Measurements from ENCODE around the gene IRAK3. TPM values are rescaled to one million over a fixed set of nuclear protein-coding genes. Genes with fewer than 3 reads are reported as not detected.
A peak's percentile ranks its signal among the peaks of the same experiment; 100 is the strongest.
"Not testable (repeated sequence)": the region's sequence is repeated elsewhere in the genome, so short reads cannot be mapped to it uniquely, and the experiment has no call there.

Gene IRAK3
- total RNA-seq, 4 donors from 2014 or later = 3.8 to 8.8 (median 7.1) TPM

- H3K36me3 ChIP-seq = no peaks in the 10 kb centered on the region
These were observed 6.1 kb upstream of the IRAK3 start for GRCh38 chr12:66182956-66183355.

GRCh38 chr12:66184822-66185221 lies 4.2 kb upstream of the IRAK3 start:
- H3K27ac ChIP-seq; H3K36me3 ChIP-seq; H3K4me1 ChIP-seq; H3K9me3 ChIP-seq; DNase-seq (ENCODE audit: low spot score in 2 of 2); H3K4me3 ChIP-seq; H3K27me3 ChIP-seq: not testable (repeated sequence)
- WGBS = 88% methylated on average over 3 of the region's 3 CpGs

More at GRCh38 chr12:66182956-66183355, 6.1 kb upstream of the IRAK3 start:
- TF ChIP-seq EP300 (IDR thresholded peaks at IDR 0.05) = no peak
- TF ChIP-seq POLR2AphosphoS5 (IDR thresholded peaks at IDR 0.05) = no peak
- no peak for TF ChIP-seq CTCF (IDR thresholded peaks at IDR 0.05)
- TF ChIP-seq POLR2A (IDR thresholded peaks at IDR 0.05) = no peak
- no peak overlapping the region for H3K4me3 ChIP-seq
- no peaks in the 10 kb centered on the region for H3K9me3 ChIP-seq
- H3K4me1 ChIP-seq = no peaks in the 10 kb centered on the region
- DNase-seq (ENCODE audit: low spot score in 2 of 2) = no peak
- H3K27ac ChIP-seq = no peak overlapping the region
- 87% methylated on average over 3 of the region's 3 CpGs for WGBS
- H3K27me3 ChIP-seq = peaks cover 5% of the 10 kb centered on the region

GRCh38 chr12:66187036-66187435 lies 2.0 kb upstream of the IRAK3 start:
- Histone ChIP-seq H3K4me3 (no peak overlapping the region), H3K27me3 (peaks cover 5% of the 10 kb centered on the region), H3K9me3 (no peaks in the 10 kb centered on the region), H3K27ac (peak overlapping the region; percentile 30), H3K36me3 (no peaks in the 10 kb centered on the region), H3K4me1 (peaks cover 18% of the 10 kb centered on the region)
- DNase-seq (ENCODE audit: low spot score in 2 of 2) = no peak
- 68% methylated on average over 2 of the region's 2 CpGs for WGBS
- TF ChIP-seq POLR2A (IDR thresholded peaks at IDR 0.05) (no peak), CTCF (IDR thresholded peaks at IDR 0.05) (no peak), POLR2AphosphoS5 (IDR thresholded peaks at IDR 0.05) (no peak), EP300 (IDR thresholded peaks at IDR 0.05) (no peak)

- TF ChIP-seq POLR2A (IDR thresholded peaks at IDR 0.05) (no peak), EP300 (IDR thresholded peaks at IDR 0.05) (no peak), POLR2AphosphoS5 (IDR thresholded peaks at IDR 0.05) (no peak), CTCF (IDR thresholded peaks at IDR 0.05) (no peak)
- Histone ChIP-seq H3K4me1 (peaks cover 18% of the 10 kb centered on the region), H3K27ac (no peak overlapping the region), H3K4me3 (no peak overlapping the region), H3K27me3 (peaks cover 5% of the 10 kb centered on the region), H3K9me3 (no peaks in the 10 kb centered on the region), H3K36me3 (no peaks in the 10 kb centered on the region)
- WGBS = 93% methylated on average over 4 of the region's 4 CpGs
- no peak for DNase-seq (ENCODE audit: low spot score in 2 of 2)
These were observed 1.2 kb upstream of the IRAK3 start for GRCh38 chr12:66187821-66188220.

GRCh38 chr12:66189486-66189843 lies 451 bp downstream of the IRAK3 start:
- Histone ChIP-seq H3K4me3 (peak overlapping the region; percentile 61), H3K4me1 (peaks cover 18% of the 10 kb centered on the region), H3K27me3 (no peaks in the 10 kb centered on the region), H3K36me3 (no peaks in the 10 kb centered on the region), H3K9me3 (no peaks in the 10 kb centered on the region), H3K27ac (peak overlapping the region; percentile 94)
- 16% methylated on average over 18 of the region's 18 CpGs for WGBS
- peak in 1 of 2 donors; percentile 64 for DNase-seq (ENCODE audit: low spot score in 2 of 2)
- TF ChIP-seq CTCF (IDR thresholded peaks at IDR 0.05) (no peak), POLR2A (IDR thresholded peaks at IDR 0.05) (no peak), EP300 (IDR thresholded peaks at IDR 0.05) (no peak), POLR2AphosphoS5 (IDR thresholded peaks at IDR 0.05) (no peak)

GRCh38 chr12:66189889-66190288 lies 875 bp downstream of the IRAK3 start:
- Histone ChIP-seq H3K27me3 (no peaks in the 10 kb centered on the region), H3K27ac (peak overlapping the region; percentile 94), H3K36me3 (no peaks in the 10 kb centered on the region), H3K9me3 (no peaks in the 10 kb centered on the region), H3K4me1 (peaks cover 18% of the 10 kb centered on the region), H3K4me3 (peak overlapping the region; percentile 61)
- no peak for DNase-seq (ENCODE audit: low spot score in 2 of 2)
- 66% methylated on average over 6 of the region's 6 CpGs for WGBS
- TF ChIP-seq CTCF (IDR thresholded peaks at IDR 0.05) (no peak), POLR2AphosphoS5 (IDR thresholded peaks at IDR 0.05) (no peak), POLR2A (IDR thresholded peaks at IDR 0.05) (no peak), EP300 (IDR thresholded peaks at IDR 0.05) (no peak)
